NCI-H82 treated with DMSO at 0.1 percent for 48 hours (cell line): ENCODE data around the gene B4GALNT1.
"Not testable (repeated sequence)": the region's sequence is repeated elsewhere in the genome, so short reads cannot be mapped to it uniquely, and the experiment has no call there.

Experiments
- DNase-seq: peaks from one replicate; lab custom pipeline; 2025; ENCODE audit not compliant: unreplicated experiment; lab: John Stamatoyannopoulos, UW

The B4GALNT1 gene

GRCh38 chr12:57588951-57589610 is 43.9 kb downstream of the B4GALNT1 start:
- not testable (repeated sequence) for DNase-seq

- no peak for DNase-seq
These were observed 46.1 kb downstream of the B4GALNT1 start for GRCh38 chr12:57586832-57587429.

GRCh38 chr12:57586128-57586527 is 46.9 kb downstream of the B4GALNT1 start:
- DNase-seq: no peak

DNA sequence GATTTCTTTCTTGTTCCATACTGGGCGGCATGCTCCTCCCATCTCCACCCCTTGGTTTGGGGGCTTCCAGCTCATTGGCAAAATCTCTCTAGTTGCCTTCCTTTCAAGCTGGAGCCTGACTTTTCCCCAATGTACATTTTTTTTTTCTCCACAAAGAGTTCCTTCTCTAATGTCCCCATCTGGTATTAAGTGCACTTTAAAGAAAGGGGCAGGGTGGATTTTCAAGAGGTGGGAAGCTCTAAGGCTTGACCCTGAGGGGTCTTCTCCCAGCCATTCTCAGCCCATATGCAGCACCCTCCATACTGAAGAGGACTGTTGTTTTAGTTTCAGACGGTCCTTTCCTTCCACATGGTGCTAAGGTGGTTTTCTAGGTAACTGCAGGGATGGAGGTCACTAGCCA is 47.8 kb downstream of the B4GALNT1 start:
- no peak for DNase-seq

- no peak for DNase-seq
These were observed 48.3 kb downstream of the B4GALNT1 start for GRCh38 chr12:57584690-57585089.

GRCh38 chr12:57584050-57584449 is 49.0 kb downstream of the B4GALNT1 start:
- no peak for DNase-seq

GRCh38 chr12:57583008-57583831 is 49.8 kb downstream of the B4GALNT1 start:
- DNase-seq: peak; percentile 60

DNA sequence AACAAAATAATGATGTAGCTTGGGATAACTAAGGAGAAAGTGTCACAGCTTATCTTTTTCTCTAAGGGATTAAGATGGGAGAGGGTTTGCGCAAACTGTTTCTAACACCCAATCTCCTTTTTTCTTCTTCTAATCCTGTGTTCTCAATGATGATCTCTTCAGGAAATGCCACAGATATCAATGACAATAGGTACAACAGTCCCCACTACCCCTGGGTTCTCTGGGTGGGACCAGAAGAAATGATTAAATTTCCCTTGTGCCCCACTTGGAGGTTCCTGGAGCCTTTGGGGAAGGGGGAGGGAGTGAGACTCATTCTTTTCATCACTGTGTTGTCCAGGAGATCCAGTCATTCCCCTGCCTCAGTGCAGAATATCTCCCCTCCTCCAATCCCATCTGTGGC is 50.6 kb downstream of the B4GALNT1 start:
- no peak for DNase-seq

DNA sequence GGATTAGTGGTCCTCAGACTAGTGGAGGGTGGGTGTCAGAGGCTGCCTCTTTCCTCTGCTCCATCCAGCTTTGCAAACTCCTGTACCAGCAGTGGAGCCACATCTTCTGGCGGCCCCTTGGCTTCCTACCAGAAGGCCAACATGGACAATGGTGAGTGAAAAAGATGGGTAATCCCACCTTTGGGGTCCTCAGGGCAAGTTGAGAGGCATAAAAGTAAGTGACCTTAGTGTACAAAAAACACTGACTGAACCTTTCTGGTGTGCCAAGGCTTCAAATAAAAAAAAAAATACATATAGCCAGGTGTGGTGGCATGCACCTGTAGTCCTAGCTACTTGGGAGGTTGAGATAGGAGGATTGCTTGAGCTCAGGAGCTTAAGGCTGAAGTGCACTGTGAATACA is 51.2 kb downstream of the B4GALNT1 start:
- no peak for DNase-seq

DNA sequence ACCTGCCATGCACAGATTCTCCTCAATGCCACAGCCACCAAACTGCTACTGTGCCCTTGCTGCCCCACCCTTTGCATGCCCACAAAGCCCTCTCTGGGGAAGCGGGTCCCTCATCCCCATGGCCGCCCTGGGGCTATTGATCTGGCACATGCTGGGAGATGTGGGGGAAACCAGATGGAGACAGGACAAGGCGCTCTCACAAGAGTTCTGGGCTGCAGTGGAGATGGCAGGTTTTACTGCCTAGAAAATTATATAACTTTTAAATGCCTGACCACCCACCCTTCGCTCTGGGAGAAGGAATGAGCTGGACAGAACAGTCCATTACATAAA is 52.6 kb downstream of the B4GALNT1 start:
- no peak for DNase-seq

GRCh38 chr12:57579677-57580465 is 53.1 kb downstream of the B4GALNT1 start:
- DNase-seq: no peak

DNA sequence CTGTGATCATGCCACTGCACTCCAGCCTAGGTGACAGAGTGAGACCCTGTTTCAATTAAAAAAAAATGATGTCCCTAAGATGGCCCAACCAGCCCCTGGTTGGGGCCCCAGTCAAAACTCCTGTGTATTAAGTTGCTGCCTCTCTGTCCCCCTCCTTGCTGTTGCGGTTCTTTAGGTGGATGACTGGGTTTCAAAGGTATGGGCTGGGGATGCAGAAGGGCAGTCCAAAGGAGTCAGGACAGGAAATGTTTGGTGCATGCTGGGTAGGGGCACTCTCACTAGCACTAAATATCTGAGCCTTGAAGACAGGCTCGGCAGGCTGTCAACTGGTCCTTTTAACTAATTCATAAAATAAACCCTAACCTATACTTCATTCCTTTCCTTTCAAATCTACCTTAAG is 54.0 kb downstream of the B4GALNT1 start:
- no peak for DNase-seq

DNA sequence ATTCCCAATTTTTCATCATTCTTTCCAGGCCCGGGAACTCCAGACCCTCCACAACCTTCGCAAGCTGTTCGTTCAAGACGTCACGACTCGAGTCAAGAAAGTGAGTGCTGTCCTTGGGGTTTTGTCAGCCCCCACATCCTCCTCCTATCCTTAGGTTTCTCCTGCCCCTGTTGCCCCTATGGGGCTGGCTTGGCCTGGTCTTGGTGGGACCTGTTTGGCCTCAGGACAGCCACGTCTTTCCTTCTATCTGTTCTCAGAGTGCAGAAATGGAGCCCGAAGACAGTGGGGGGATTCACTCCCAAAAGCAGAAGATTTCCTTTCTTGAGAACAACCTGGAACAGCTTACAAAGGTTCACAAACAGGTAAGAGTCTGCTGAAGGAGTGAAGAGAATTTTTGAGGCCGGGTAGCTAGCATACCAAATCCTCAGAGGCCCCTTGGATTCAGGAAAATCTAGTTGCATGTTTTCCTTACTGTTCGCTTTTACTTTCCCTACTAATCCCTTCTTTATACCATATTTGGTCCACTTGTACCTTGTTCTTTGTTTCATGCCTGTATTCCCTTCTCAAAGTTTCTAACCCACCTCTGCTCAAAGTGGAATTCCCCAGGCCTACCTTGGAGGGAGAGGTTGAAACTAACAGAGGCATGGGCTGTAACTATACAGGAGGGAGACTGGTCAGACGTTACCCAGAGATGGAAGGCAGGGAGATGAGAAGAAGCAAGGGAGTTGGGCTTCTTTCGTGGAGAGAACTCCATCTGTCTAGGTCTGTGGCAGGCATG is 54.8 kb downstream of the B4GALNT1 start:
- DNase-seq: no peak

GRCh38 chr12:57576613-57577160 is 56.3 kb downstream of the B4GALNT1 start:
- no peak for DNase-seq
